GM13977 (cell line): ENCODE results near the gene ESRRG.

Experiments
- DNase-seq: peaks from one replicate; pipeline ENCODE4 v3.0.0; 2012; ENCODE audit warnings: low spot score
- CTCF ChIP-seq: IDR thresholded peaks from 2 replicates; pipeline ENCODE4 v1.5.1; 2012; ENCODE audit warnings: mild to moderate bottlenecking, control low read depth; ENCODE audit not compliant: insufficient read depth; ENCODE audit errors: extremely low read depth, missing control alignments
- in situ Hi-C: fragments of 300-500 bp; cut with MboI; formaldehyde crosslinking; loops from one replicate; pipeline ENCODE4 v1.12.0; 2022; ENCODE audit warnings: low sequenced_read_pairs, low pct_unique_long_range_greater_than_20kb, mixed read lengths, inconsistent platforms; ENCODE audit not compliant: unreplicated experiment

The ESRRG gene

GRCh38 chr1:216457356-216457755 is 265.9 kb downstream of the ESRRG start:
- in situ Hi-C loops, result no loop called here
- DNase-seq, result no peak

GRCh38 chr1:216456682-216457081 is 266.5 kb downstream of the ESRRG start:
- in situ Hi-C loops, result no loop called here
- DNase-seq, result no peak
- no peak for TF ChIP-seq CTCF

More at GRCh38 chr1:216457356-216457755, 265.9 kb downstream of the ESRRG start:
- TF ChIP-seq CTCF, result no peak

- in situ Hi-C loops, result no loop called here
- no peak for DNase-seq
- no peak for TF ChIP-seq CTCF
Observed at GRCh38 chr1:216453777-216454176, 269.5 kb downstream of the ESRRG start.
